Bone marrow (tissue), 2 donors: ENCODE data around the gene CMTM7.

Experiments
- DNase-seq, 2 donors: peaks; one replicate each; lab custom pipeline; 2025; lab: John Stamatoyannopoulos, UW

Gene CMTM7

GRCh38 chr3:32383136-32383711, 8.4 kb upstream of the CMTM7 start:
- DNase-seq: no peak

GRCh38 chr3:32384938-32385337, 6.7 kb upstream of the CMTM7 start:
- DNase-seq: no peak

GRCh38 chr3:32387512-32387911, 4.1 kb upstream of the CMTM7 start:
- DNase-seq: no peak

GRCh38 chr3:32389577-32389976, 2.1 kb upstream of the CMTM7 start:
- DNase-seq: peak in 1 of 2 donors; percentile 33

- DNase-seq: peak in 1 of 2 donors; percentile 71
Measured at GRCh38 chr3:32392536-32393302, 1.1 kb downstream of the CMTM7 start.

GRCh38 chr3:32395496-32395895, 3.8 kb downstream of the CMTM7 start:
- DNase-seq: no peak

GRCh38 chr3:32397941-32398340, 6.3 kb downstream of the CMTM7 start:
- DNase-seq: no peak

GRCh38 chr3:32398531-32398930, 6.9 kb downstream of the CMTM7 start:
- no peak for DNase-seq

- peak in 1 of 2 donors; percentile 57 for DNase-seq
Measured at GRCh38 chr3:32399030-32399620, 7.5 kb downstream of the CMTM7 start.

GRCh38 chr3:32401126-32401525, 9.5 kb downstream of the CMTM7 start:
- no peak for DNase-seq

GRCh38 chr3:32401556-32402081, 10.0 kb downstream of the CMTM7 start:
- peak; percentile 46 to 87 for DNase-seq

- DNase-seq: no peak
Measured at GRCh38 chr3:32403663-32404062, 12.0 kb downstream of the CMTM7 start.

GRCh38 chr3:32404714-32405113, 13.1 kb downstream of the CMTM7 start:
- DNase-seq: no peak

- no peak for DNase-seq
Measured at GRCh38 chr3:32405155-32405554, 13.5 kb downstream of the CMTM7 start.

GRCh38 chr3:32405711-32406323, 14.2 kb downstream of the CMTM7 start:
- DNase-seq: no peak

- peak in 1 of 2 donors; percentile 38 for DNase-seq
Measured at GRCh38 chr3:32406486-32407408, 15.1 kb downstream of the CMTM7 start.

- DNase-seq: no peak
Measured at GRCh38 chr3:32410367-32411246, 19.0 kb downstream of the CMTM7 start.

- DNase-seq: no peak
Measured at GRCh38 chr3:32411442-32411841, 19.8 kb downstream of the CMTM7 start.

- DNase-seq: no peak
Measured at GRCh38 chr3:32412887-32413286, 21.2 kb downstream of the CMTM7 start.

GRCh38 chr3:32413845-32414521, 22.3 kb downstream of the CMTM7 start:
- DNase-seq: no peak
